Esophagus muscularis mucosa (tissue), 4 donors: ENCODE data around the gene C13orf46. TPM values are rescaled to one million over a fixed set of nuclear protein-coding genes. Genes with fewer than 3 reads are reported as not detected.

Source experiments
- DNase-seq: peaks from one replicate; pipeline ENCODE4 v3.0.0-alpha.2; 2017; ENCODE audit errors: extremely low spot score
- H3K27ac ChIP-seq, 4 donors: fragments of 200-600 bp; sonication (generic); replicated peaks in 1 of 4; 1 replicate in 3 of 4; 2 replicates in 1 of 4; pipeline ENCODE4 v1.5.1; 2016 to 2019; ENCODE audit warnings: mild to moderate bottlenecking in 1 of 4
- H3K27me3 ChIP-seq, 4 donors: fragments of 200-600 bp; sonication (generic); one replicate each; pipeline versions ENCODE4 v1.5.1 to v1.6.0; 2016 to 2019
- H3K36me3 ChIP-seq, 4 donors: fragments of 200-600 bp; sonication (generic); one replicate each; pipeline ENCODE4 v1.5.1; 2016 to 2019
- H3K4me1 ChIP-seq, 4 donors: fragments of 200-600 bp; sonication (generic); one replicate each; pipeline ENCODE4 v1.5.1; 2016 to 2019
- H3K4me3 ChIP-seq, 4 donors: fragments of 200-600 bp; sonication (generic); 1 replicate in 2 of 4; 2 replicates in 2 of 4; pipeline ENCODE4 v1.5.1; 2016 to 2019; ENCODE audit warnings: mild to moderate bottlenecking in 4 of 4, moderate library complexity in 1 of 4
- H3K9me3 ChIP-seq, 4 donors: fragments of 200-600 bp; sonication (generic); 1 replicate in 3 of 4; 2 replicates in 1 of 4; pipeline ENCODE4 v1.5.1; 2016 to 2019
- EP300 ChIP-seq: sonication (generic); formaldehyde crosslinking; IDR thresholded peaks from one replicate; pipeline ENCODE4 v1.6.1; 2017; ENCODE audit warnings: antibody characterized with exemption
- POLR2A ChIP-seq: fragments of 450-650 bp; IDR thresholded peaks from one replicate; pipeline ENCODE4 v1.6.1; 2017; ENCODE audit warnings: antibody characterized with exemption, moderate library complexity, mild to moderate bottlenecking, low read depth
- POLR2AphosphoS5 ChIP-seq, 2 donors: sonication (generic); formaldehyde crosslinking; IDR thresholded peaks; one replicate each; pipeline ENCODE4 v1.6.1; 2017; ENCODE audit warnings: antibody characterized with exemption in 2 of 2
- whole genome bisulfite sequencing: methylation state at CpG from one replicate; pipeline ENCODE4 v1.1.5; 2018; 5-methylcytosine and 5-hydroxymethylcytosine counted together
- intact Hi-C: fragments of 100-400 bp; cut with DNase I; formaldehyde crosslinking; loops from one replicate; pipeline ENCODE4 v1.15.1; 2023
- total RNA-seq, 4 donors: library from RNA; depleted of rRNA; stranded (reverse); fragments of >200 nt; gene quantifications; one replicate each; pipeline versions ENCODE4 v1.1.0 to v1.2.1, GENCODE V29; 2016
- TF ChIP-seq, protein P1 (sequence below), 3 experiments: fragments of 200-600 bp in 2 of 3; fragments of 450-650 bp in 1 of 3; sonication (generic) in 2 of 3; IDR thresholded peaks; one replicate each; pipeline ENCODE4 v1.5.1; 2017 to 2019; ENCODE audit warnings: antibody characterized with exemption in 3 of 3, mild to moderate bottlenecking in 2 of 3, moderate library complexity in 1 of 3

C13orf46 gene
- total RNA-seq, 4 donors from 2014 or later = 0.17 to 2.1 (median 0.89) TPM

- no peaks in the 10 kb centered on the region for H3K9me3 ChIP-seq
- H3K27ac ChIP-seq = no peak overlapping the region
- DNase-seq = no peak
- peaks cover 17 to 34% (median 29%) of the 10 kb centered on the region in 4 donors for H3K4me1 ChIP-seq
- 98% methylated on average over 6 of the region's 20 CpGs for WGBS
- no peak overlapping the region for H3K4me3 ChIP-seq
- no peak for TF ChIP-seq POLR2AphosphoS5 (IDR thresholded peaks at IDR 0.05)
- TF ChIP-seq POLR2A = no peak
- TF ChIP-seq, protein P1, sequence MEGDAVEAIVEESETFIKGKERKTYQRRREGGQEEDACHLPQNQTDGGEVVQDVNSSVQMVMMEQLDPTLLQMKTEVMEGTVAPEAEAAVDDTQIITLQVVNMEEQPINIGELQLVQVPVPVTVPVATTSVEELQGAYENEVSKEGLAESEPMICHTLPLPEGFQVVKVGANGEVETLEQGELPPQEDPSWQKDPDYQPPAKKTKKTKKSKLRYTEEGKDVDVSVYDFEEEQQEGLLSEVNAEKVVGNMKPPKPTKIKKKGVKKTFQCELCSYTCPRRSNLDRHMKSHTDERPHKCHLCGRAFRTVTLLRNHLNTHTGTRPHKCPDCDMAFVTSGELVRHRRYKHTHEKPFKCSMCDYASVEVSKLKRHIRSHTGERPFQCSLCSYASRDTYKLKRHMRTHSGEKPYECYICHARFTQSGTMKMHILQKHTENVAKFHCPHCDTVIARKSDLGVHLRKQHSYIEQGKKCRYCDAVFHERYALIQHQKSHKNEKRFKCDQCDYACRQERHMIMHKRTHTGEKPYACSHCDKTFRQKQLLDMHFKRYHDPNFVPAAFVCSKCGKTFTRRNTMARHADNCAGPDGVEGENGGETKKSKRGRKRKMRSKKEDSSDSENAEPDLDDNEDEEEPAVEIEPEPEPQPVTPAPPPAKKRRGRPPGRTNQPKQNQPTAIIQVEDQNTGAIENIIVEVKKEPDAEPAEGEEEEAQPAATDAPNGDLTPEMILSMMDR (IDR thresholded peaks at IDR 0.05) = no peak
- TF ChIP-seq EP300 = no peak
- intact Hi-C loops = no loop called here
- H3K27me3 ChIP-seq = no peaks in the 10 kb centered on the region
- H3K36me3 ChIP-seq = peaks cover 0 to 11% (median 3%) of the 10 kb centered on the region in 4 donors
Measured at GRCh38 chr13:113967729-113968462, 6.0 kb downstream of the C13orf46 start.

DNA sequence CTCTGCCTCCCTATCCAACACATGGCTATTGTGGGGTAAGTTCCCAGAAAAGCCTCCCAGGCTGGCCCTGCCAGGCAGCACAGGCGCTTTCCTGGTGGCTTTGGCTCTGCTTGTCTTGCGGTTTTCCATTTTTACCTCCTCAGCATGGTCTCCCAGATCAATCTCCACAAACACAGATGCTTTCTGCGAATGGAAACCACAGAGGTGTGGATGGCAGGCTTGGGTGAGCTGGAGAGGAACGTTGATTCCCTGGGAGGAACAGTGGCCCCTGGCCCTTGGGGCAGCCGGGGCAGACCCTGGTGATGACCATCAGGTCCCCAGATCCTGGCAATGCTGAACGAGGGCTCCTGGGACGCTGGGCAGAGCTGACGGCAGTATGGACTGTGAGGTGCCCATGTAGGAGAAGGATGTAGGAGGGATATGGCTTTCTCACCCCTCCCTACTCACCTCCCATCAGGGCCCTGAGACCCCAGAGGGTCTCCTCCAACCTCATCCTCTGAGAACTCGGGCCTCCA, 6.6 kb downstream of the C13orf46 start:
- Histone ChIP-seq H3K27me3 (no peaks in the 10 kb centered on the region), H3K9me3 (no peaks in the 10 kb centered on the region), H3K4me3 (no peak overlapping the region), H3K4me1 (peaks cover 17 to 27% (median 25%) of the 10 kb centered on the region in 4 donors), H3K27ac (no peak overlapping the region), H3K36me3 (peaks cover 0 to 11% (median 3%) of the 10 kb centered on the region in 4 donors)
- TF ChIP-seq EP300 (no peak), POLR2AphosphoS5 (IDR thresholded peaks at IDR 0.05) (no peak), POLR2A (no peak)
- TF ChIP-seq, protein P1 (IDR thresholded peaks at IDR 0.05) = no peak
- WGBS = 94% methylated on average over 6 of the region's 9 CpGs
- DNase-seq = no peak
- intact Hi-C loops = no loop called here

- no peak overlapping the region for H3K4me3 ChIP-seq
- H3K27me3 ChIP-seq = no peaks in the 10 kb centered on the region
- H3K4me1 ChIP-seq = peaks cover 12 to 17% (median 15%) of the 10 kb centered on the region in 4 donors
- no peak overlapping the region for H3K27ac ChIP-seq
- WGBS = 94% methylated on average over 5 of the region's 5 CpGs
- H3K36me3 ChIP-seq = peaks cover 0 to 11% (median 3%) of the 10 kb centered on the region in 4 donors
- intact Hi-C loops = no loop called here
- TF ChIP-seq, protein P1 (IDR thresholded peaks at IDR 0.05) = no peak
- no peaks in the 10 kb centered on the region for H3K9me3 ChIP-seq
- DNase-seq = no peak
Measured at GRCh38 chr13:113965968-113966884, 7.7 kb downstream of the C13orf46 start.

DNA sequence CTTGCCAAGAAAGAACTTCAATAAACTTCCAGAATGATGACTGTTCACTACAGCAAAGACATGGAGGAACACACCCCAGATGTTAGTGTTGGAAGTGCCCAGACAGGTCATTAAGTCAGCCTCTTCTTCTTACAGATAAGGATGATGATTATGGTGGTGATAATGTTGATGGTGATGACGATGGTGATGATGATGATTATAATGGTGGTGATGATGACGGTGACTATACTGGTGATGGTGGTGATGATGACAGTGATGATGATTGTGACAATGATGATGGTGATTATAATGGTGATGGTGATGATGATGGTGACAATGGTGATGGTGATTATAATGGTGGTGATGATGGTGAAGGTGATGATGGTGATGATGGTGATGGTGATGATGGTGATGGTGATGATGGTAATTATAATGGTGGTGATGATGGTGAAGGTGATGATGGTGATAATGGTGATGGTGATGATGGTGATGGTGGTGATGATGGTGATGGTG, 8.4 kb downstream of the C13orf46 start:
- WGBS = 97% methylated on average over 2 of the region's 2 CpGs
- peaks cover 5 to 9% (median 8%) of the 10 kb centered on the region in 4 donors for H3K4me1 ChIP-seq
- intact Hi-C loops = no loop called here
- no peaks in the 10 kb centered on the region for H3K9me3 ChIP-seq
- H3K4me3 ChIP-seq = no peak overlapping the region
- DNase-seq = no peak
- H3K27me3 ChIP-seq = no peaks in the 10 kb centered on the region
- H3K27ac ChIP-seq = no peak overlapping the region
- TF ChIP-seq POLR2A (no peak), EP300 (no peak), POLR2AphosphoS5 (IDR thresholded peaks at IDR 0.05) (no peak)
- TF ChIP-seq, protein P1 (IDR thresholded peaks at IDR 0.05) = no peak
- peaks cover 0 to 11% (median 3%) of the 10 kb centered on the region in 4 donors for H3K36me3 ChIP-seq
